SK-N-SH (cell line): ENCODE results near the gene SMAD7. TPM values are rescaled to one million over a fixed set of nuclear protein-coding genes. Genes with fewer than 3 reads are reported as not detected.

Source experiments
- CTCF ChIA-PET: fragments of 300-600, 350-600 bp; formaldehyde crosslinking; extraction: SDS; loops from one replicate; lab custom pipeline; 2021; lab: Yijun Ruan, JAX
- POLR2A ChIA-PET: fragments of 350-600 bp; sonication (Branson Sonifier 250); formaldehyde crosslinking; extraction: SDS; loops from one replicate; lab custom pipeline; 2020; ENCODE audit warnings: antibody characterized with exemption, inconsistent platforms; lab: Yijun Ruan, JAX
- DNase-seq: peaks from one replicate; pipeline ENCODE4 v3.0.0; 2012
- H2AFZ ChIP-seq: fragments of 200-600 bp; sonication (generic); 2 replicates; pipeline ENCODE4 v1.8.1; 2016; ENCODE audit warnings: antibody characterized with exemption, mild to moderate bottlenecking, low read depth
- H3F3A ChIP-seq: fragments of 200-600 bp; sonication (generic); replicated peaks from 2 replicates; pipeline ENCODE3; 2016; ENCODE audit warnings: antibody characterized with exemption, mild to moderate bottlenecking; ENCODE audit not compliant: insufficient read depth
- H3K27ac ChIP-seq, 2 experiments: fragments of 200-500 bp in 1 of 2; fragments of 200-600 bp in 1 of 2; sonication (Bioruptor generic) in 1 of 2; sonication (generic), shearing (Covaris generic) in 1 of 2; 2 replicates each; pipeline versions ENCODE4 v1.5.1 to v1.6.1; 2014 to 2016; ENCODE audit warnings: low read depth in 2 of 2, inconsistent platforms in 1 of 2, low read length in 1 of 2, mild to moderate bottlenecking in 1 of 2, mixed read lengths in 1 of 2
- H3K27me3 ChIP-seq: fragments of 200-600 bp; sonication (generic), shearing (Covaris generic); 2 replicates; pipeline ENCODE4 v1.6.1; 2016; ENCODE audit warnings: mixed run types; ENCODE audit not compliant: insufficient read depth
- H3K36me3 ChIP-seq, 2 experiments: fragments of 200-500 bp in 1 of 2; fragments of 200-600 bp in 1 of 2; sonication (Bioruptor generic) in 1 of 2; sonication (generic) in 1 of 2; replicated peaks in 1 of 2; 2 replicates each; pipeline versions ENCODE3 to v1.5.1; 2014 to 2016; ENCODE audit warnings: low read length in 1 of 2, mild to moderate bottlenecking in 1 of 2; ENCODE audit not compliant: insufficient read depth in 2 of 2, control insufficient read depth in 1 of 2
- H3K4me1 ChIP-seq, 2 experiments: fragments of 200-500 bp in 1 of 2; fragments of 200-600 bp in 1 of 2; sonication (Bioruptor generic) in 1 of 2; sonication (generic), shearing (Covaris generic) in 1 of 2; 2 replicates each; pipeline versions ENCODE4 v1.5.1 to v1.6.1; 2014 to 2016; ENCODE audit warnings: low read depth in 1 of 2, low read length in 1 of 2, mixed run types in 1 of 2; ENCODE audit not compliant: insufficient read depth in 2 of 2, control insufficient read depth in 1 of 2
- H3K4me2 ChIP-seq: fragments of 200-600 bp; sonication (generic), shearing (Covaris generic); 2 replicates; pipeline ENCODE4 v1.6.1; 2017; ENCODE audit warnings: mixed run types
- H3K4me3 ChIP-seq, 2 experiments: fragments of 200-500 bp in 1 of 2; fragments of 200-600 bp in 1 of 2; sonication (Bioruptor generic) in 1 of 2; sonication (generic), shearing (Covaris generic) in 1 of 2; 2 replicates each; pipeline versions ENCODE4 v1.5.1 to v1.8.1; 2014 to 2016; ENCODE audit warnings: low read depth in 2 of 2, inconsistent platforms in 1 of 2, low read length in 1 of 2, mild to moderate bottlenecking in 1 of 2, mixed read lengths in 1 of 2, moderate library complexity in 1 of 2
- H3K79me2 ChIP-seq: fragments of 200-600 bp; sonication (generic); 2 replicates; pipeline ENCODE4 v1.8.1; 2017; ENCODE audit warnings: mild to moderate bottlenecking; ENCODE audit not compliant: insufficient read depth
- H3K9ac ChIP-seq: fragments of 200-600 bp; sonication (generic); 2 replicates; pipeline ENCODE4 v1.6.1; 2017; ENCODE audit warnings: mixed run types
- H3K9me2 ChIP-seq: fragments of 200-600 bp; sonication (generic); 2 replicates; pipeline ENCODE4 v1.6.1; 2017; ENCODE audit warnings: mixed run types
- H3K9me3 ChIP-seq: fragments of 200-600 bp; sonication (generic); 2 replicates; pipeline ENCODE4 v1.6.1; 2017; ENCODE audit warnings: mixed run types, mild to moderate bottlenecking, moderate library complexity
- H4K20me1 ChIP-seq: fragments of 200-600 bp; sonication (generic); 2 replicates; pipeline ENCODE4 v1.6.1; 2017; ENCODE audit warnings: mild to moderate bottlenecking, mixed run types; ENCODE audit not compliant: insufficient read depth
- CHD2 ChIP-seq: fragments of 150-350 bp; IDR thresholded peaks from 2 replicates; pipeline ENCODE4 v1.6.1; 2018; ENCODE audit warnings: low read length; ENCODE audit not compliant: partially characterized antibody
- GABPA ChIP-seq: IDR thresholded peaks from 2 replicates; pipeline ENCODE4 v1.4.0; 2012; ENCODE audit warnings: low read depth, mild to moderate bottlenecking
- MAX ChIP-seq: IDR thresholded peaks from 2 replicates; pipeline ENCODE4 v1.4.0; 2012; ENCODE audit warnings: low read depth
- SMC3 ChIP-seq: IDR thresholded peaks from 2 replicates; pipeline ENCODE4 v1.6.1; 2012; ENCODE audit warnings: low read depth, low read length, improper control_type of control experiment
- TAF1 ChIP-seq: IDR thresholded peaks from 2 replicates; pipeline ENCODE4 v1.6.1; 2012; ENCODE audit warnings: low read depth, mild to moderate bottlenecking, low read length, moderate library complexity, borderline replicate concordance
- USF1 ChIP-seq: IDR thresholded peaks from 2 replicates; pipeline ENCODE4 v1.4.0; 2012; ENCODE audit warnings: low read depth, borderline replicate concordance
- YY1 ChIP-seq: IDR thresholded peaks from 2 replicates; pipeline ENCODE4 v1.4.0; 2012; ENCODE audit warnings: low read depth, mild to moderate bottlenecking
- WGBS: methylation state at CpG from one replicate; pipeline ENCODE4 v1.1.6; 2017; ENCODE audit warnings: low lambda C conversion rate; 5-methylcytosine and 5-hydroxymethylcytosine counted together
- polyA plus RNA-seq, 3 experiments: library from polyadenylated mRNA; depleted of rRNA; stranded (reverse); fragments of >200 nt; gene quantifications; 2 replicates each; pipeline ENCODE4 v1.2.3, GENCODE V29; 2012

SMAD7 gene
- polyA plus RNA-seq, 1 of the 3 experiments (the other 2 are of a cell fraction), result 20.0 TPM

- peak overlapping the region in 1 of 2 experiments; percentile 91; a peak in 3 of 4 replicates for H3K27ac ChIP-seq
- H4K20me1 ChIP-seq, result peaks cover 63% of the 10 kb centered on the region
- DNase-seq, result no peak
- peaks cover 83% of the 10 kb centered on the region for H3F3A ChIP-seq
- no peak overlapping the region for H3K4me3 ChIP-seq
- no peak overlapping the region for H3K4me2 ChIP-seq
- TF ChIP-seq CHD2, result no peak
- CTCF ChIA-PET, result interaction anchor here (0.7 to 0.9 kb wide), 2 partner anchors 10 to 20 kb away, joined by 3 read pairs; no protein-coding TSS in a partner anchor
- H3K27me3 ChIP-seq, result no peaks in the 10 kb centered on the region
- peaks cover 46% of the 10 kb centered on the region in 2 experiments for H3K4me1 ChIP-seq
- no peaks in the 10 kb centered on the region for H3K9me3 ChIP-seq
- H2AFZ ChIP-seq, result no peak overlapping the region
- peaks cover 76% of the 10 kb centered on the region for H3K79me2 ChIP-seq
- H3K36me3 ChIP-seq, result peaks cover 26% of the 10 kb centered on the region in 2 experiments
- POLR2A ChIA-PET, result interaction anchor here (1.1 kb wide), 1 partner anchor 29 kb away, joined by 3 read pairs; no protein-coding TSS in a partner anchor
- 87% methylated on average over 16 of the region's 16 CpGs for WGBS
- H3K9me2 ChIP-seq, result no peaks in the 10 kb centered on the region
- no peak overlapping the region for H3K9ac ChIP-seq
These were observed 30.2 kb downstream of the SMAD7 start for GRCh38 chr18:48920408-48921038.

- H2AFZ ChIP-seq, result no peak overlapping the region; the same call in 1 of the 2 replicates
- no peak overlapping the region for H3K4me3 ChIP-seq
- DNase-seq, result no peak
- ChIA-PET POLR2A (interaction anchor here (1.1 kb wide), 1 partner anchor 28 kb away, joined by 3 read pairs; no protein-coding TSS in a partner anchor), CTCF (interaction anchor here (0.5 to 2.1 kb wide), 3 partner anchors 11 to 623 kb away, joined by 3 to 4 read pairs (median 3); no protein-coding TSS in a partner anchor)
- 90% methylated on average over 3 of the region's 3 CpGs for WGBS
- peaks cover 77% of the 10 kb centered on the region for H3F3A ChIP-seq
- H3K4me1 ChIP-seq, result peaks cover 36 to 42% of the 10 kb centered on the region in 2 experiments; a peak in 3 of 4 replicates
- no peak overlapping the region; a peak in 1 of 4 replicates for H3K27ac ChIP-seq
- H4K20me1 ChIP-seq, result peaks cover 54% of the 10 kb centered on the region
- peaks cover 66% of the 10 kb centered on the region for H3K79me2 ChIP-seq
- H3K4me2 ChIP-seq, result 0 out of 2 replicates have a peak overlapping the region, but pooled peaks have one; percentile 25
- TF ChIP-seq USF1, result no peak
- no peak for TF ChIP-seq YY1
- TF ChIP-seq TAF1, result no peak
- TF ChIP-seq GABPA, result no peak
- TF ChIP-seq SMC3, result no peak
- no peak for TF ChIP-seq MAX
- H3K27me3 ChIP-seq, result no peaks in the 10 kb centered on the region
- H3K9me3 ChIP-seq, result no peaks in the 10 kb centered on the region
- H3K9me2 ChIP-seq, result no peaks in the 10 kb centered on the region
- no peak overlapping the region for H3K9ac ChIP-seq
- H3K36me3 ChIP-seq, result peaks cover 26% of the 10 kb centered on the region in 2 experiments
These were observed 31.2 kb downstream of the SMAD7 start for GRCh38 chr18:48919547-48919946.
